RWPE2 (cell line): Measurements from ENCODE around the gene RASA4.
"Not testable (repeated sequence)": the region's sequence is repeated elsewhere in the genome, so short reads cannot be mapped to it uniquely, and the experiment has no call there.

Experiments
- ATAC-seq: fragments of 200-7000 bp; cut with Tn5 transposase; 3 replicates; pipeline ENCODE4 v1.9.1; 2021; ENCODE audit warnings: low read depth
- DNase-seq: peaks from one replicate; pipeline ENCODE4 v3.0.0-alpha.2; 2020; ENCODE audit warnings: low spot score
- H3K27ac ChIP-seq: fragments of 450-650 bp; 2 replicates; pipeline ENCODE4 v1.5.1; 2017; ENCODE audit warnings: mild to moderate bottlenecking; ENCODE audit not compliant: poor library complexity, severe bottlenecking
- H3K27me3 ChIP-seq: fragments of 250-450 bp; sonication (Bioruptor Pico); 2 replicates; pipeline ENCODE4 v1.5.1; 2021; ENCODE audit warnings: mild to moderate bottlenecking, moderate library complexity; ENCODE audit not compliant: insufficient read depth, poor library complexity, severe bottlenecking
- H3K36me3 ChIP-seq: fragments of 250-450 bp; sonication (Bioruptor Pico); 2 replicates; pipeline ENCODE4 v1.5.1; 2020; ENCODE audit warnings: low read depth, mild to moderate bottlenecking, moderate library complexity
- H3K4me1 ChIP-seq: fragments of 250-450 bp; sonication (Bioruptor Pico); 2 replicates; pipeline ENCODE4 v1.5.1; 2021; ENCODE audit warnings: mild to moderate bottlenecking, moderate library complexity; ENCODE audit not compliant: insufficient read depth, poor library complexity, severe bottlenecking
- H3K4me3 ChIP-seq: fragments of 250-450 bp; sonication (Bioruptor Pico); 2 replicates; pipeline ENCODE4 v1.5.1; 2021; ENCODE audit warnings: mild to moderate bottlenecking, moderate library complexity; ENCODE audit not compliant: severe bottlenecking
- H3K9me3 ChIP-seq: fragments of 250-450 bp; sonication (Bioruptor Pico); 2 replicates; pipeline ENCODE4 v1.5.1; 2021; ENCODE audit warnings: mild to moderate bottlenecking, moderate library complexity; ENCODE audit not compliant: severe bottlenecking
- TF ChIP-seq, protein P1 (sequence below): fragments of 450-650 bp; IDR thresholded peaks from one replicate; pipeline ENCODE4 v1.5.1; 2017; ENCODE audit warnings: mild to moderate bottlenecking, moderate library complexity; ENCODE audit not compliant: poor library complexity, severe bottlenecking

The RASA4 gene

DNA sequence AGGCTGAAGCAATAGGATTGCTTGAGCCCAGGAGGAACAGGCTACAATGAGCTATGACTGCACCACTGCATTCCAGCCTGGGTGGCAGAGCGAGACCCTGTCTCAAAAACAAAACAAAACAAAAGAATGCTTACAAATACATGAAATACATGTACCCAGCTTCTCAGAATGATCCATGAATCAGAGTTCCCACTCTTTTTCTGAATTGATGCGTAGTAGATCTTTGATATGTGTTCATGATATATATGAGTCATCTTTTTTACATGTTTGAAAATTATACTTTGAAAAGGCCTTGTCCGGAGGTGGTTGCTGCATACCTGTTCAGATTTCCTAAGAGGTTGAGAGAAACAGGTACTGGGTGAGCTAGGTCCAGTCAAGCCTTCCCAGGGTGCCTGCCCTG, 40.2 kb downstream of the RASA4 start:
- not testable (repeated sequence) for H3K27ac ChIP-seq, H3K27me3 ChIP-seq, H3K9me3 ChIP-seq, H3K4me1 ChIP-seq, H3K36me3 ChIP-seq, H3K4me3 ChIP-seq, DNase-seq
- 0 out of 3 replicates have a peak, but pooled peaks have one; percentile 3 for ATAC-seq

- not testable (repeated sequence) for H3K27me3 ChIP-seq, H3K4me3 ChIP-seq, ATAC-seq, H3K27ac ChIP-seq, DNase-seq, H3K9me3 ChIP-seq, H3K4me1 ChIP-seq, H3K36me3 ChIP-seq
Observed at GRCh38 chr7:102574607-102575006, 41.9 kb downstream of the RASA4 start.

DNA sequence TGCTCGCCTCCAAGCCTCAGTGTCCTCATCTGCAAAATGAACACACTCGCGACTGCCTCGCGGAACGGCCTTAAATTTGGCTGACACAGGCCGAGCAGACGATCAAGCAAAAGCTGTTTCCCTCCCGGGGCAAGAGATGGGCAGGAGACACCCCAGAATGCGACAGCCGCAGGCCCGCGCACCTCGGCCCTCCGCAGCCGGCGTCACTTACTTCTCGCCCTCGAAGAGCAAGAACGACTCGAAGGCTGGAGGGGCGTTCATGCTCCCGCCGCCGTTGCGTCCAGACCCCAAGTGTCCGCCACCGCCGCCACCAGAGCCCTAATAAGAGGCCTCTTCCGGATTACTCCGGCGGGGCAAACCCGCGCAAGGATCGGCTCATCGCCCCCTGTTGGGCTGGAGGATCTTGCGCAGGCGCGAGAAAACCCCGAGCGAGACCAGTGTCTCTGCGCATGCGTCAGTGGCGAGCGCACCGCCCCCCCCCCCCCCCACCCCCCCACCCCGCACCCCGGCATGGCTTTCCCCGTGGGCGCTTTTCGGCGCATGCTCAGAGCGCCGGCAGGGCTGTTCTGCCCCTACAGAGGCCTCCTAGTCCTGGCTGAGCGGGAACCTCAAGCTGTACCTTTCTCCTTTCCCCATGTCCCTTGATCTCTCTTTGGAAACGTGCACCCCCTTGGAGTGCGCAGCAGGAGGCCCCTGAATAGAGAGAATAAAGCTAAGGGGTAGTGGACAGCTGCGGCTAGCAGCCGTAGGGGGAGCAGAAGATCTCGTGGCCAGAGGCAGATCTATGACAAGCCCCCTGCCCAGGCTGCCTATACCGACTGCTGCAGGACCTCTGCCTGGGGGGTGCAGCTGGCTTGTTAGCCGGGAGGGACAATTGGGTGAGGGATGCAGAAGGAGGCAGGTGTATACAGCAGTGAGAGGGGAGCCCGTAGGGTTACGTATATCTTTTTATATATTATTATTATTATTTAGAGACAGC, 44.0 kb downstream of the RASA4 start, which contains the start of gene POLR2J3:
TSS of gene POLR2J3 (minus strand) at position 323 of the 979 bp plus-strand sequence. CDS start at position 261, 62 bp downstream.
- peak; percentile 83 for DNase-seq
- not testable (repeated sequence) for H3K4me1 ChIP-seq, H3K27me3 ChIP-seq, H3K27ac ChIP-seq, H3K36me3 ChIP-seq, H3K9me3 ChIP-seq
- peak within 1 kb of the TSS; percentile 85 for H3K4me3 ChIP-seq
- TF ChIP-seq, protein P1, sequence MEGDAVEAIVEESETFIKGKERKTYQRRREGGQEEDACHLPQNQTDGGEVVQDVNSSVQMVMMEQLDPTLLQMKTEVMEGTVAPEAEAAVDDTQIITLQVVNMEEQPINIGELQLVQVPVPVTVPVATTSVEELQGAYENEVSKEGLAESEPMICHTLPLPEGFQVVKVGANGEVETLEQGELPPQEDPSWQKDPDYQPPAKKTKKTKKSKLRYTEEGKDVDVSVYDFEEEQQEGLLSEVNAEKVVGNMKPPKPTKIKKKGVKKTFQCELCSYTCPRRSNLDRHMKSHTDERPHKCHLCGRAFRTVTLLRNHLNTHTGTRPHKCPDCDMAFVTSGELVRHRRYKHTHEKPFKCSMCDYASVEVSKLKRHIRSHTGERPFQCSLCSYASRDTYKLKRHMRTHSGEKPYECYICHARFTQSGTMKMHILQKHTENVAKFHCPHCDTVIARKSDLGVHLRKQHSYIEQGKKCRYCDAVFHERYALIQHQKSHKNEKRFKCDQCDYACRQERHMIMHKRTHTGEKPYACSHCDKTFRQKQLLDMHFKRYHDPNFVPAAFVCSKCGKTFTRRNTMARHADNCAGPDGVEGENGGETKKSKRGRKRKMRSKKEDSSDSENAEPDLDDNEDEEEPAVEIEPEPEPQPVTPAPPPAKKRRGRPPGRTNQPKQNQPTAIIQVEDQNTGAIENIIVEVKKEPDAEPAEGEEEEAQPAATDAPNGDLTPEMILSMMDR = peak; percentile 29
- ATAC-seq = peak; percentile 87

DNA sequence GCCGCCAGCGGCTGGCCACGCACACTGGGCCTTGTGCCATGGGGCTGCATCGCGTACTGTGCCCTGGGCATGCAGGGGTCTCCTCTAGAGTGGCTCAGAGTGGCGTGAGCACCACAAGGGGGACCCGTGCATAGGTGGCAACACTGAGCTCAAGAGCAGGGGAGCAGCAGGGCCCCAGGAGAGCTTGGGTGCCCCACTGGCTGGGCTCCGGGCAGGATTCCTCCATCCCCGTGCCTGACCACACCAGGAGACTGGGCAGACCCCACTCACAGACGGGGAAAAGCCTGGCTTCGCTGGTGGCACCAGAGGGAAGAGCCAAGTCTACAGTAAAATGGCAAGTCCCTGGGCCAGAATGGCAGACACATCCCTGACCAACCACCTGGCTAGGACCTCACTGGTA, 47.9 kb downstream of the RASA4 start:
- DNase-seq, H3K4me3 ChIP-seq, H3K27ac ChIP-seq, H3K4me1 ChIP-seq, ATAC-seq, H3K36me3 ChIP-seq, H3K27me3 ChIP-seq, H3K9me3 ChIP-seq: not testable (repeated sequence)

GRCh38 chr7:102550808-102551422, 65.6 kb downstream of the RASA4 start, which contains the start of gene SPDYE2:
TSS of gene SPDYE2 (plus strand) at chr7:102551226. CDS start at chr7:102553256, 2,030 bp downstream.
- H3K27me3 ChIP-seq, H3K27ac ChIP-seq, H3K9me3 ChIP-seq, DNase-seq, H3K4me3 ChIP-seq, H3K4me1 ChIP-seq, H3K36me3 ChIP-seq, ATAC-seq: not testable (repeated sequence)

GRCh38 chr7:102546353-102546752, 70.2 kb downstream of the RASA4 start:
- not testable (repeated sequence) for H3K9me3 ChIP-seq, H3K4me3 ChIP-seq, H3K27ac ChIP-seq, H3K27me3 ChIP-seq, H3K4me1 ChIP-seq, H3K36me3 ChIP-seq
- DNase-seq (peak; percentile 70), ATAC-seq (peak; percentile 93)

DNA sequence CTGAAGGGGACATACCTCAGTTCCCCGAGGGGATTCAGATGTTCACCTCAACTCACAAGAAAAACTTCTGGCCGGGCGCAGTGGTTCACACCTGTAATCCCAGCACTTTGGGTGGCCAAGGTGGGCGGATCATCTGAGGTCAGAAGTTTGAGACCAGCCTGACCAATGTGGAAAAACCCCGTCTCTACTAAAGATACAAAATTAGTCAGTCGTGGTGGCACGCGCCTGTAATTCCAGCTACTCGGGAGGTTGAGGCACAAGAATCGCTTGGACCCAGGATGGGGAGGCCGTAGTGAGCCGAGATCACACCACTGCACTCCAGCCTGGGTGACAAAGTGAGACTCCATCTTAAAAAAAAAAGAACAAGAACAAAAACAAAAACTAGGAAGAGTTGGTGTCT, 71.3 kb downstream of the RASA4 start:
- H3K36me3 ChIP-seq, H3K27me3 ChIP-seq, DNase-seq, H3K9me3 ChIP-seq, H3K4me1 ChIP-seq, ATAC-seq, H3K4me3 ChIP-seq, H3K27ac ChIP-seq: not testable (repeated sequence)

GRCh38 chr7:102544372-102544771, 72.2 kb downstream of the RASA4 start:
- DNase-seq, ATAC-seq: not testable (repeated sequence)

GRCh38 chr7:102543596-102543995, 73.0 kb downstream of the RASA4 start, which contains the start of gene UPK3BL2:
TSS of gene UPK3BL2 (minus strand) at chr7:102543696. CDS start at chr7:102543636, 60 bp downstream.
- peak; percentile 10; the same call in 2 of the 3 replicates for ATAC-seq
- H3K9me3 ChIP-seq, H3K27me3 ChIP-seq: not testable (repeated sequence)

More at GRCh38 chr7:102544372-102544771, 72.2 kb downstream of the RASA4 start:
- H3K9me3 ChIP-seq, H3K36me3 ChIP-seq, H3K27me3 ChIP-seq, H3K4me1 ChIP-seq, H3K4me3 ChIP-seq, H3K27ac ChIP-seq: not testable (repeated sequence)

DNA sequence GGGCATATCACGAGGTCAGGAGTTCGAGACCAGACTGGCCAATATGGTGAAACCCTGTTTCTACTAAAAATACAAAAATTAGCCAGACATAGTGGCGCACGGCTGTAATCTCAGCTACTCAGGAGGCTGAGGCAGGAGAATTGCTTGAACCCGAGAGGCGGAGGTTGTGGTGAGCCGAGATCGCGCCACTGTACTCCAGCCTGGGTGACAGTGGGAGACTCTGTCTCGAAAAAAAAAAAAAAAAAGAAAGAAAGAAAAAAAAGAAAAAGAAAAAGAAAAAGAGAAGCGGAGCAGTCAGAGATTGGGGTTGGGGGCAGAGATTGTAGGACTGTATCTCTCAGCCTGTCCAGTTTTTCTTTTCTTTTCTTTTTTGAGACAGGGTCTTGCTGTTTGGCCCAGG, 73.8 kb downstream of the RASA4 start:
- H3K4me3 ChIP-seq, DNase-seq, H3K4me1 ChIP-seq, H3K27ac ChIP-seq, ATAC-seq, H3K9me3 ChIP-seq, H3K36me3 ChIP-seq, H3K27me3 ChIP-seq: not testable (repeated sequence)

More at GRCh38 chr7:102543596-102543995, 73.0 kb downstream of the RASA4 start, which contains the start of gene UPK3BL2:
- not testable (repeated sequence) for DNase-seq, H3K4me3 ChIP-seq, H3K27ac ChIP-seq, H3K4me1 ChIP-seq, H3K36me3 ChIP-seq
